ENCODE data around the gene NTNG1.

- TF ChIP-seq, protein P1, sequence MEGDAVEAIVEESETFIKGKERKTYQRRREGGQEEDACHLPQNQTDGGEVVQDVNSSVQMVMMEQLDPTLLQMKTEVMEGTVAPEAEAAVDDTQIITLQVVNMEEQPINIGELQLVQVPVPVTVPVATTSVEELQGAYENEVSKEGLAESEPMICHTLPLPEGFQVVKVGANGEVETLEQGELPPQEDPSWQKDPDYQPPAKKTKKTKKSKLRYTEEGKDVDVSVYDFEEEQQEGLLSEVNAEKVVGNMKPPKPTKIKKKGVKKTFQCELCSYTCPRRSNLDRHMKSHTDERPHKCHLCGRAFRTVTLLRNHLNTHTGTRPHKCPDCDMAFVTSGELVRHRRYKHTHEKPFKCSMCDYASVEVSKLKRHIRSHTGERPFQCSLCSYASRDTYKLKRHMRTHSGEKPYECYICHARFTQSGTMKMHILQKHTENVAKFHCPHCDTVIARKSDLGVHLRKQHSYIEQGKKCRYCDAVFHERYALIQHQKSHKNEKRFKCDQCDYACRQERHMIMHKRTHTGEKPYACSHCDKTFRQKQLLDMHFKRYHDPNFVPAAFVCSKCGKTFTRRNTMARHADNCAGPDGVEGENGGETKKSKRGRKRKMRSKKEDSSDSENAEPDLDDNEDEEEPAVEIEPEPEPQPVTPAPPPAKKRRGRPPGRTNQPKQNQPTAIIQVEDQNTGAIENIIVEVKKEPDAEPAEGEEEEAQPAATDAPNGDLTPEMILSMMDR (IDR thresholded peaks at IDR 0.05): no peak
- TF ChIP-seq POLR2A (IDR thresholded peaks at IDR 0.05): no peak
Observed at GRCh38 chr1:107532318-107532717, 391.5 kb downstream of the NTNG1 start.
